Osteoblast (primary cell): ENCODE measurements around the gene CXCL12. TPM values are rescaled to one million over a fixed set of nuclear protein-coding genes. Genes with fewer than 3 reads are reported as not detected.
A peak's percentile ranks its signal among the peaks of the same experiment; 100 is the strongest.

ENCODE experiments used
- DNase-seq: peaks from one replicate; pipeline ENCODE4 v3.0.0; 2011; ENCODE audit warnings: low spot score, mixed read lengths; ENCODE audit not compliant: insufficient read length; ENCODE audit errors: missing footprints
- H2AFZ ChIP-seq: 2 replicates; pipeline ENCODE4 v1.6.0; 2011; ENCODE audit warnings: mild to moderate bottlenecking, low read length
- H3K27ac ChIP-seq: 2 replicates; pipeline ENCODE4 v1.5.1; 2011; ENCODE audit warnings: mild to moderate bottlenecking, low read depth, low read length, moderate library complexity
- H3K27me3 ChIP-seq: 2 replicates; pipeline ENCODE4 v1.6.0; 2012; ENCODE audit warnings: mild to moderate bottlenecking, control low read depth, inconsistent platforms, low read length, moderate library complexity; ENCODE audit not compliant: insufficient read depth
- H3K36me3 ChIP-seq: 2 replicates; pipeline ENCODE4 v1.5.1; 2011; ENCODE audit warnings: mild to moderate bottlenecking, low read length, control low read depth, moderate library complexity; ENCODE audit not compliant: insufficient read depth
- H3K4me1 ChIP-seq: 2 replicates; pipeline ENCODE4 v1.5.1; 2011; ENCODE audit warnings: mild to moderate bottlenecking, low read length, control low read depth, moderate library complexity; ENCODE audit not compliant: insufficient read depth
- H3K4me2 ChIP-seq: 2 replicates; pipeline ENCODE4 v1.6.0; 2011; ENCODE audit warnings: mild to moderate bottlenecking, low read length; ENCODE audit not compliant: insufficient read depth
- H3K4me3 ChIP-seq: fragments of 200-600 bp; sonication (generic); 3 replicates; pipeline ENCODE4 v1.5.1; 2012; ENCODE audit warnings: mild to moderate bottlenecking, low read length, inconsistent platforms; ENCODE audit not compliant: insufficient read depth
- H3K79me2 ChIP-seq: 2 replicates; pipeline ENCODE4 v1.6.0; 2012; ENCODE audit warnings: mild to moderate bottlenecking, low read length, control low read depth, inconsistent platforms; ENCODE audit not compliant: insufficient read depth
- H3K9me3 ChIP-seq: 2 replicates; pipeline ENCODE4 v1.5.1; 2011; ENCODE audit warnings: low read depth, low read length, control low read depth
- H4K20me1 ChIP-seq: 2 replicates; pipeline ENCODE4 v1.6.0; 2012; ENCODE audit warnings: mild to moderate bottlenecking, low read length, control low read depth; ENCODE audit not compliant: insufficient read depth
- total RNA-seq: library from RNA; depleted of rRNA; stranded (reverse); fragments of >200 nt; gene quantifications from 2 replicates; pipeline ENCODE4 v1.2.3, GENCODE V29; 2012
- TF ChIP-seq, protein P1 (sequence below): IDR thresholded peaks from 2 replicates; pipeline ENCODE4 v1.5.1; 2011; ENCODE audit warnings: mild to moderate bottlenecking, low read depth, low read length, moderate library complexity; ENCODE audit errors: extremely low read depth

Gene CXCL12
- total RNA-seq, 1 donor, result 288 TPM

DNA sequence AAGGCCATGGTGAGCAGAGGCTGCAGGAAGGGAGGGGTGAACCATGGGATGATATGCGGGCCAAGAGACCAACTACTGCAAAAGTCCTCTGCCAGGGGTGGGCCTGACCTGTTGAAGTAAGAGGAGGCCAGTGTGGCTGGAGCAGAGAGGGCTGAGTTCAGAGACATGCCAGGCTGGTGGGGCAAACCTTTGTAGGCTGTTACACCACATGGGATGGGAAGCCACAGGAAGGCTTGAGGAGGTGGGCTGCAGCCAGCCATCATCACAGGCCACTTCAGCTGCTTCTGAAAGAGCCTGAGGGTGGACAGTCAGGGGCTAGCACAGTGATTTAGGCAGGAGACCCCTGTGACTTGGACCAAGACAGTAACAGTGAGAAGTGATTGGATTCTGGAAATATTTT, 20.3 kb downstream of the CXCL12 start:
- DNase-seq, result no peak
- H3K79me2 ChIP-seq, result no peaks in the 10 kb centered on the region
- H3K4me3 ChIP-seq, result no peak overlapping the region
- no peaks in the 10 kb centered on the region for H3K27me3 ChIP-seq
- no peaks in the 10 kb centered on the region for H3K36me3 ChIP-seq
- no peak overlapping the region for H2AFZ ChIP-seq
- H3K4me1 ChIP-seq, result peaks cover 7% of the 10 kb centered on the region
- peaks cover 6% of the 10 kb centered on the region for H4K20me1 ChIP-seq
- H3K27ac ChIP-seq, result no peak overlapping the region
- no peak overlapping the region for H3K4me2 ChIP-seq
- no peaks in the 10 kb centered on the region for H3K9me3 ChIP-seq
- TF ChIP-seq, protein P1, sequence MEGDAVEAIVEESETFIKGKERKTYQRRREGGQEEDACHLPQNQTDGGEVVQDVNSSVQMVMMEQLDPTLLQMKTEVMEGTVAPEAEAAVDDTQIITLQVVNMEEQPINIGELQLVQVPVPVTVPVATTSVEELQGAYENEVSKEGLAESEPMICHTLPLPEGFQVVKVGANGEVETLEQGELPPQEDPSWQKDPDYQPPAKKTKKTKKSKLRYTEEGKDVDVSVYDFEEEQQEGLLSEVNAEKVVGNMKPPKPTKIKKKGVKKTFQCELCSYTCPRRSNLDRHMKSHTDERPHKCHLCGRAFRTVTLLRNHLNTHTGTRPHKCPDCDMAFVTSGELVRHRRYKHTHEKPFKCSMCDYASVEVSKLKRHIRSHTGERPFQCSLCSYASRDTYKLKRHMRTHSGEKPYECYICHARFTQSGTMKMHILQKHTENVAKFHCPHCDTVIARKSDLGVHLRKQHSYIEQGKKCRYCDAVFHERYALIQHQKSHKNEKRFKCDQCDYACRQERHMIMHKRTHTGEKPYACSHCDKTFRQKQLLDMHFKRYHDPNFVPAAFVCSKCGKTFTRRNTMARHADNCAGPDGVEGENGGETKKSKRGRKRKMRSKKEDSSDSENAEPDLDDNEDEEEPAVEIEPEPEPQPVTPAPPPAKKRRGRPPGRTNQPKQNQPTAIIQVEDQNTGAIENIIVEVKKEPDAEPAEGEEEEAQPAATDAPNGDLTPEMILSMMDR, result no peak

DNA sequence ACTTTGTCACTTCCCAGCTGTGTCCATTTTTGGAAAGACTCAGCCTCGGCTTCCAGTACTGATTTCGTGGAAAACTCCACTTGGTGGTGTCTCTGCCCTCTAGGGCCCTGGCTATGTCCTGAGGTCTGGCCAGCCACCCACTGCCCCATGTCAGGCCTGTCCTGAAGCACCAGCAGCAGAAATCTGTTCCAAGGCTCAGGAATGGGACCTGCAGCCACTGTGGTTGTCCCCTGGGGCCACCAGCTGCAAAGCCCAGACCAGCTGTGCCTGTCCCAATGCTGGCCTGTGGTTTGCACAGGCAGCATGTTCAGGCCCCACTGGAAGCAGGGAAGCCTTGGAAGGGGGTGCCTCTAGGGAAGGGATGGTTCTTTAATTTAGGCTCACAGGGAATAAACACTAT, 21.2 kb downstream of the CXCL12 start:
- no peaks in the 10 kb centered on the region for H3K36me3 ChIP-seq
- H2AFZ ChIP-seq, result no peak overlapping the region
- peaks cover 3% of the 10 kb centered on the region for H4K20me1 ChIP-seq
- H3K4me2 ChIP-seq, result no peak overlapping the region
- no peaks in the 10 kb centered on the region for H3K27me3 ChIP-seq
- H3K79me2 ChIP-seq, result no peaks in the 10 kb centered on the region
- no peaks in the 10 kb centered on the region for H3K9me3 ChIP-seq
- H3K4me3 ChIP-seq, result no peak overlapping the region
- peaks cover 5% of the 10 kb centered on the region for H3K4me1 ChIP-seq
- no peak for DNase-seq
- no peak overlapping the region for H3K27ac ChIP-seq
- TF ChIP-seq, protein P1, result no peak

DNA sequence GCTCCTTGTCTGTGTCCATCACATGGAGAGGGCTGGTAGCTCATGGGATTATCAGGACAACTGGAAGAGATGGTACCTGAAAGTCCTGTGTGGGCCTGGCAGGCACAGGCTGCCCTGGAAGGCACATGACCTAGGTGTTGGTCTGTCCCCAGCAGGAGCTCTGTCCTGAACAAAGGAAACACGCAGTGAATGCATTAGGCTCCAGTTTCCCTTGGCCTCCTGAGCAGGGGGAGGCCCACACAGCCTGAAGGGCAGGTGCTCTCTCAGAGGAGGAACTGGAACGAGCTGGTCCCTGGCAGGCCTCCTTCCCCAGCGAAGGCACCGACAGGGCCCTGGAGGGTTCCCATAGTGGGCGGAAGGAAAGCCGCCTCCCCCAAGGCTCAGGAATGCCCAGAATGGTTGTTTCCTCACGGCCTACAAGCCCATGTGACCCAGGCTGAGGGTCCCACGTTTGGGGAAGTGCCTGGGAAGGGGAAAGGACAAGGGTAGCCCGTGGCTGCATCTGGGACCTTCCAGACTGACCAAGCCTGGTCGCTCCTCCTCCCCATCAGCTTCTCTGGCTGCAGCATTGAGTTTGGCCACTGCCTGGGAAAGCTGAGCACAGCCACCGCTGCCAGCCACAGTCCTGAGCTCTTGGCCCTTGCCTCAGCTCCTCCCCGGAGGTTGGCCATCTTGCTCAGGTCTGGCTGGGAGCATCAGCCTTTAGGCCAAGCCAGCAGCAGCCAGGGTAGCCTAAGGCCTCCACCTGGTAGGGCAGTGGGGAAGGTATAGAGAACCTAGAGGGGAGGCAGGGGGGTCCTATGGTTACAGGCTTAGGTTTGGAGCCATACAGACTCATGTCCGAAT, 21.8 kb downstream of the CXCL12 start:
- H3K27me3 ChIP-seq, result no peaks in the 10 kb centered on the region
- no peak overlapping the region for H3K27ac ChIP-seq
- H3K4me3 ChIP-seq, result no peak overlapping the region
- TF ChIP-seq, protein P1, result no peak
- no peak overlapping the region for H2AFZ ChIP-seq
- peaks cover 3% of the 10 kb centered on the region for H4K20me1 ChIP-seq
- no peaks in the 10 kb centered on the region for H3K36me3 ChIP-seq
- no peak overlapping the region for H3K4me2 ChIP-seq
- no peaks in the 10 kb centered on the region for H3K79me2 ChIP-seq
- peaks cover 5% of the 10 kb centered on the region for H3K4me1 ChIP-seq
- no peaks in the 10 kb centered on the region for H3K9me3 ChIP-seq
- peak; percentile 72 for DNase-seq

DNA sequence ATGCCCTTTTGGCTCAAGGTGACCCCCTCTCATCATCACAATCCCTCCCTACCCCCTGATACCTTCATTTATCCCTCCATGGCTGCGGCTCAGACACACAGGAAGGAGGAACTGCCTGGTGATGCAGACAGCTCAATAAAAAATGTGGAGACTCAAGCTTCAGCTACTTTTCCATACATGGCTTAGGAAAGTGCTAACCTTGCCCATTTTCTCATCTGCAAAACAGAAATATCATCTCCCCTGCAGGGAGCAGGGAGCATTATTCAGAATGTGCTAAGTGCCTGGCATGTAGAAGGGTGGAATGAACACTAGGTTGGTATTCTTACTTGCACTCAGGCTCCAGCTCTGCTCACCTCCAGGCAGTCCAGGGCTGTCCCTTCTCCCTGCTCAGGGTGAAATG, 23.8 kb downstream of the CXCL12 start:
- no peak overlapping the region for H2AFZ ChIP-seq
- no peaks in the 10 kb centered on the region for H3K9me3 ChIP-seq
- no peaks in the 10 kb centered on the region for H3K27me3 ChIP-seq
- H4K20me1 ChIP-seq, result no peaks in the 10 kb centered on the region
- no peak overlapping the region for H3K4me2 ChIP-seq
- H3K79me2 ChIP-seq, result no peaks in the 10 kb centered on the region
- H3K36me3 ChIP-seq, result no peaks in the 10 kb centered on the region
- H3K4me3 ChIP-seq, result no peak overlapping the region
- H3K27ac ChIP-seq, result no peak overlapping the region
- no peak for DNase-seq
- H3K4me1 ChIP-seq, result peaks cover 5% of the 10 kb centered on the region
- TF ChIP-seq, protein P1, result no peak
